PC-9 (cell line): ENCODE measurements around the gene TIMM13. TPM values are rescaled to one million over a fixed set of nuclear protein-coding genes. Genes with fewer than 3 reads are reported as not detected.
"Not testable (repeated sequence)": the region's sequence is repeated elsewhere in the genome, so short reads cannot be mapped to it uniquely, and the experiment has no call there.

Source experiments
- BruUV-seq: library from RNA; stranded (reverse); fragments of 400-500 nt; replicated peaks from 2 replicates; lab custom pipeline; 2021; lab: Mats Ljungman, UMichigan
- CTCF ChIA-PET: fragments of 300-600 bp; sonication (Branson Sonifier 250); formaldehyde crosslinking; loops from one replicate; lab custom pipeline; 2022; ENCODE audit warnings: antibody characterized with exemption; lab: Charles Lee
- POLR2A ChIA-PET: fragments of 300-600 bp; sonication (Branson Sonifier 250); formaldehyde crosslinking; loops from one replicate; lab custom pipeline; 2022; ENCODE audit warnings: antibody characterized with exemption; ENCODE audit not compliant: unreplicated experiment; lab: Charles Lee
- DNase-seq, 2 experiments: peaks; one replicate each; pipeline versions ENCODE4 v3.0.0 to v3.0.0-alpha.2; 2015 to 2022; ENCODE audit warnings: mixed read lengths in 1 of 2
- H2AFZ ChIP-seq: fragments of 200-600 bp; sonication (generic); 2 replicates; pipeline ENCODE4 v1.8.1; 2017; ENCODE audit warnings: antibody characterized with exemption
- H3F3A ChIP-seq: fragments of 200-600 bp; sonication (generic); 2 replicates; pipeline ENCODE4 v1.8.1; 2017; ENCODE audit warnings: antibody characterized with exemption, mild to moderate bottlenecking, low read depth; ENCODE audit not compliant: insufficient read depth
- H3K27ac ChIP-seq: fragments of 200-600 bp; sonication (generic); 2 replicates; pipeline ENCODE4 v1.6.1; 2016; ENCODE audit warnings: mixed run types
- H3K27me3 ChIP-seq: fragments of 200-600 bp; sonication (generic); 2 replicates; pipeline ENCODE4 v1.6.1; 2016; ENCODE audit warnings: low read depth, mixed run types; ENCODE audit not compliant: insufficient read depth
- H3K36me3 ChIP-seq: fragments of 200-600 bp; sonication (generic); 2 replicates; pipeline ENCODE4 v1.6.1; 2016; ENCODE audit warnings: low read depth, mixed run types
- H3K4me1 ChIP-seq: fragments of 200-600 bp; sonication (generic); replicated peaks from 2 replicates; pipeline ENCODE4 v1.6.1; 2016; ENCODE audit warnings: mixed run types; ENCODE audit not compliant: insufficient read depth
- H3K4me2 ChIP-seq: fragments of 200-600 bp; sonication (generic); 2 replicates; pipeline ENCODE4 v1.6.1; 2017; ENCODE audit warnings: mixed run types
- H3K4me3 ChIP-seq: fragments of 200-600 bp; sonication (generic); 2 replicates; pipeline ENCODE4 v1.6.1; 2016; ENCODE audit warnings: mixed run types
- H3K79me2 ChIP-seq: fragments of 200-600 bp; sonication (generic); 2 replicates; pipeline ENCODE4 v1.6.1; 2017; ENCODE audit warnings: low read depth, mixed run types
- H3K9me2 ChIP-seq: fragments of 200-600 bp; sonication (generic); 2 replicates; pipeline ENCODE4 v1.8.1; 2017; ENCODE audit warnings: mild to moderate bottlenecking; ENCODE audit not compliant: insufficient read depth
- H3K9me3 ChIP-seq: fragments of 200-600 bp; sonication (generic); 2 replicates; pipeline ENCODE4 v1.8.1; 2016; ENCODE audit warnings: low read depth; ENCODE audit not compliant: insufficient read depth
- H4K20me1 ChIP-seq: fragments of 200-600 bp; sonication (generic); 2 replicates; pipeline ENCODE4 v1.8.1; 2017; ENCODE audit not compliant: insufficient read depth
- CTCF ChIP-seq: fragments of 200-600 bp; sonication (generic); conservative IDR thresholded peaks from 2 replicates; pipeline ENCODE4 v1.6.1; 2017; ENCODE audit warnings: mixed run types, antibody characterized with exemption, mild to moderate bottlenecking, moderate library complexity
- EZH2 ChIP-seq: fragments of 200-600 bp; sonication (generic); IDR thresholded peaks from 2 replicates; pipeline ENCODE4 v1.8.0; 2017; ENCODE audit warnings: antibody characterized with exemption, low read depth
- intact Hi-C: fragments of 100-400 bp; cut with micrococcal nuclease; formaldehyde crosslinking; loops from one replicate; pipeline ENCODE4 v1.10.0; 2022; ENCODE audit not compliant: unreplicated experiment
- total RNA-seq: library from RNA; stranded (reverse); gene quantifications from 2 replicates; pipeline ENCODE4 v1.2.3, GENCODE V29; 2021

TIMM13 gene
- total RNA-seq, 1 experiment from 2014 or later, result 80.0 TPM

GRCh38 chr19:2462635-2463421 is 35.4 kb upstream of the TIMM13 start:
- Histone ChIP-seq H3K79me2 (no peaks in the 10 kb centered on the region), H3K9me3 (no peaks in the 10 kb centered on the region), H3K27me3 (no peaks in the 10 kb centered on the region), H3F3A (peaks cover 8% of the 10 kb centered on the region; the same call in 1 of the 2 replicates), H3K4me2 (peak overlapping the region; percentile 73), H3K9me2 (no peaks in the 10 kb centered on the region), H3K27ac (no peak overlapping the region), H2AFZ (0 out of 2 replicates have a peak overlapping the region, but pooled peaks have one; percentile 75), H3K36me3 (no peaks in the 10 kb centered on the region), H3K4me1 (no peaks in the 10 kb centered on the region; the same call in 1 of the 2 replicates), H4K20me1 (no peaks in the 10 kb centered on the region), H3K4me3 (peak overlapping the region; percentile 61; the same call in 1 of the 2 replicates)
- BruUV-seq, result TSS peak; percentile 93
- DNase-seq, result peak; percentile 57 to 59
- ChIA-PET CTCF (interaction anchor here (0.6 kb wide), 1 partner anchor 558 kb away, joined by 3 read pairs; no protein-coding TSS in a partner anchor), POLR2A (interaction anchor here (0.9 kb wide), 1 partner anchor 133 kb away, joined by 20 read pairs; no protein-coding TSS in a partner anchor)
- intact Hi-C loops, result loop anchor here (10.0 kb wide), 1 partner anchor 228 kb away; the partner anchor contains the start of genes PLEKHJ1 and SF3A2
- TF ChIP-seq EZH2 (no peak), CTCF (no peak)

GRCh38 chr19:2461751-2462634 is 34.6 kb upstream of the TIMM13 start:
- Histone ChIP-seq H2AFZ (peak overlapping the region; percentile 75), H3K79me2 (no peaks in the 10 kb centered on the region), H3K36me3 (no peaks in the 10 kb centered on the region), H3K27me3 (no peaks in the 10 kb centered on the region), H3K4me1 (no peaks in the 10 kb centered on the region; the same call in 1 of the 2 replicates), H3F3A (peaks cover 14% of the 10 kb centered on the region), H3K9me3 (no peaks in the 10 kb centered on the region), H3K4me2 (peak overlapping the region; percentile 73), H3K4me3 (peak overlapping the region; percentile 61), H3K27ac (no peak overlapping the region), H3K9me2 (no peaks in the 10 kb centered on the region), H4K20me1 (no peaks in the 10 kb centered on the region)
- intact Hi-C loops, result loop anchor here (10.0 kb wide), 1 partner anchor 227 kb away; the partner anchor contains the start of genes PLEKHJ1 and SF3A2
- CTCF ChIA-PET, result interaction anchor here (0.6 to 0.7 kb wide), 2 partner anchors 155 to 557 kb away, joined by 3 to 4 read pairs; no protein-coding TSS in a partner anchor
- POLR2A ChIA-PET, result interaction anchor here (0.6 to 0.9 kb wide), 2 partner anchors 14 to 134 kb away, joined by 3 to 20 read pairs; partner anchors contain the start of gene GADD45B
- TF ChIP-seq CTCF (no peak), EZH2 (no peak)
- DNase-seq, result peak in 1 of 2 experiments; percentile 60
- BruUV-seq, result no TSS peak

GRCh38 chr19:2460245-2460644 is 32.9 kb upstream of the TIMM13 start:
- Histone ChIP-seq H3K4me1 (no peaks in the 10 kb centered on the region; the same call in 1 of the 2 replicates), H3K27ac (no peak overlapping the region), H3F3A (peaks cover 13% of the 10 kb centered on the region), H3K4me3 (no peak overlapping the region), H3K36me3 (no peaks in the 10 kb centered on the region), H3K9me3 (no peaks in the 10 kb centered on the region), H2AFZ (no peak overlapping the region), H4K20me1 (no peaks in the 10 kb centered on the region), H3K9me2 (no peaks in the 10 kb centered on the region), H3K4me2 (no peak overlapping the region), H3K79me2 (peaks cover 14% of the 10 kb centered on the region), H3K27me3 (no peaks in the 10 kb centered on the region)
- no peak for DNase-seq
- TF ChIP-seq EZH2, result no peak
- TF ChIP-seq CTCF, result no peak
- CTCF ChIA-PET, result no interaction called here
- POLR2A ChIA-PET, result no interaction called here
- intact Hi-C loops, result loop anchor here (10.0 kb wide), 1 partner anchor 225 kb away; the partner anchor contains the start of genes PLEKHJ1 and SF3A2
- BruUV-seq, result no TSS peak

- H3K27me3 ChIP-seq, H3K4me3 ChIP-seq, POLR2A ChIA-PET, H3K9me2 ChIP-seq, DNase-seq, BruUV-seq, H3K36me3 ChIP-seq, intact Hi-C loops, H3K27ac ChIP-seq, CTCF ChIA-PET, H4K20me1 ChIP-seq, H3K4me2 ChIP-seq, H2AFZ ChIP-seq, H3K4me1 ChIP-seq, H3K9me3 ChIP-seq: not testable (repeated sequence)
- H3F3A ChIP-seq, result peaks cover 11% of the 10 kb centered on the region
- peaks cover 28% of the 10 kb centered on the region for H3K79me2 ChIP-seq
Observed at GRCh38 chr19:2458776-2459175, 31.4 kb upstream of the TIMM13 start.
